Esophagus squamous epithelium (tissue), 4 donors: Measurements from ENCODE around the gene SUSD1.

Experiments used
- CTCF ChIP-seq, 6 experiments: fragments of 450-650 bp in 4 of 6; fragments of 200-600 bp in 2 of 6; sonication (generic) in 2 of 6; IDR thresholded peaks; one replicate each; pipeline ENCODE4 v1.5.1; 2016 to 2019; ENCODE audit warnings: antibody characterized with exemption in 6 of 6, mild to moderate bottlenecking in 4 of 6, moderate library complexity in 4 of 6
- POLR2A ChIP-seq, 4 donors: fragments of 450-650 bp; IDR thresholded peaks; one replicate each; pipeline ENCODE4 v1.6.1; 2017; ENCODE audit warnings: antibody characterized with exemption in 4 of 4, mild to moderate bottlenecking in 4 of 4, moderate library complexity in 3 of 4

- TF ChIP-seq CTCF (IDR thresholded peaks at IDR 0.05): no peak
- no peak for TF ChIP-seq POLR2A (IDR thresholded peaks at IDR 0.05)
These were observed 102.1 kb downstream of the SUSD1 start for GRCh38 chr9:112072721-112073638.
